Osteoblast (primary cell): ENCODE results near the gene RABGAP1. TPM values are rescaled to one million over a fixed set of nuclear protein-coding genes. Genes with fewer than 3 reads are reported as not detected.
A peak's percentile ranks its signal among the peaks of the same experiment; 100 is the strongest.

Source experiments
- DNase-seq: peaks from one replicate; pipeline ENCODE4 v3.0.0; 2011; ENCODE audit warnings: low spot score, mixed read lengths; ENCODE audit not compliant: insufficient read length; ENCODE audit errors: missing footprints
- H2AFZ ChIP-seq: 2 replicates; pipeline ENCODE4 v1.6.0; 2011; ENCODE audit warnings: mild to moderate bottlenecking, low read length
- H3K27ac ChIP-seq: 2 replicates; pipeline ENCODE4 v1.5.1; 2011; ENCODE audit warnings: mild to moderate bottlenecking, low read depth, low read length, moderate library complexity
- H3K27me3 ChIP-seq: 2 replicates; pipeline ENCODE4 v1.6.0; 2012; ENCODE audit warnings: mild to moderate bottlenecking, control low read depth, inconsistent platforms, low read length, moderate library complexity; ENCODE audit not compliant: insufficient read depth
- H3K36me3 ChIP-seq: 2 replicates; pipeline ENCODE4 v1.5.1; 2011; ENCODE audit warnings: mild to moderate bottlenecking, low read length, control low read depth, moderate library complexity; ENCODE audit not compliant: insufficient read depth
- H3K4me1 ChIP-seq: 2 replicates; pipeline ENCODE4 v1.5.1; 2011; ENCODE audit warnings: mild to moderate bottlenecking, low read length, control low read depth, moderate library complexity; ENCODE audit not compliant: insufficient read depth
- H3K4me2 ChIP-seq: 2 replicates; pipeline ENCODE4 v1.6.0; 2011; ENCODE audit warnings: mild to moderate bottlenecking, low read length; ENCODE audit not compliant: insufficient read depth
- H3K4me3 ChIP-seq: fragments of 200-600 bp; sonication (generic); 3 replicates; pipeline ENCODE4 v1.5.1; 2012; ENCODE audit warnings: mild to moderate bottlenecking, low read length, inconsistent platforms; ENCODE audit not compliant: insufficient read depth
- H3K79me2 ChIP-seq: 2 replicates; pipeline ENCODE4 v1.6.0; 2012; ENCODE audit warnings: mild to moderate bottlenecking, low read length, control low read depth, inconsistent platforms; ENCODE audit not compliant: insufficient read depth
- H3K9me3 ChIP-seq: 2 replicates; pipeline ENCODE4 v1.5.1; 2011; ENCODE audit warnings: low read depth, low read length, control low read depth
- H4K20me1 ChIP-seq: 2 replicates; pipeline ENCODE4 v1.6.0; 2012; ENCODE audit warnings: mild to moderate bottlenecking, low read length, control low read depth; ENCODE audit not compliant: insufficient read depth
- CTCF ChIP-seq: IDR thresholded peaks from 2 replicates; pipeline ENCODE4 v1.5.1; 2011; ENCODE audit warnings: mild to moderate bottlenecking, low read depth, low read length, moderate library complexity; ENCODE audit errors: extremely low read depth
- total RNA-seq: library from RNA; depleted of rRNA; stranded (reverse); fragments of >200 nt; gene quantifications from 2 replicates; pipeline ENCODE4 v1.2.3, GENCODE V29; 2012

Gene RABGAP1
- total RNA-seq, 1 donor = 49.2 TPM

- peaks cover 10% of the 10 kb centered on the region for H3K36me3 ChIP-seq
- TF ChIP-seq CTCF = no peak
- H4K20me1 ChIP-seq = peaks cover 3% of the 10 kb centered on the region
- H3K79me2 ChIP-seq = no peaks in the 10 kb centered on the region
- no peak for DNase-seq
- H3K4me2 ChIP-seq = no peak overlapping the region
- no peaks in the 10 kb centered on the region for H3K27me3 ChIP-seq
- H3K4me1 ChIP-seq = peaks cover 17% of the 10 kb centered on the region
- H3K27ac ChIP-seq = no peak overlapping the region
- H3K9me3 ChIP-seq = no peaks in the 10 kb centered on the region
- no peak overlapping the region for H2AFZ ChIP-seq
- no peak overlapping the region for H3K4me3 ChIP-seq
These were observed 93.2 kb downstream of the RABGAP1 start for GRCh38 chr9:123033864-123034601.

GRCh38 chr9:123034881-123035510, 94.2 kb downstream of the RABGAP1 start:
- no peaks in the 10 kb centered on the region for H3K79me2 ChIP-seq
- peaks cover 17% of the 10 kb centered on the region for H3K4me1 ChIP-seq
- no peaks in the 10 kb centered on the region for H3K27me3 ChIP-seq
- H3K4me2 ChIP-seq = no peak overlapping the region
- TF ChIP-seq CTCF = no peak
- no peak overlapping the region for H3K4me3 ChIP-seq
- H3K9me3 ChIP-seq = no peaks in the 10 kb centered on the region
- peaks cover 10% of the 10 kb centered on the region for H3K36me3 ChIP-seq
- no peak overlapping the region for H2AFZ ChIP-seq
- peak; percentile 51 for DNase-seq
- no peak overlapping the region for H3K27ac ChIP-seq
- H4K20me1 ChIP-seq = peaks cover 3% of the 10 kb centered on the region

GRCh38 chr9:123035791-123036190, 95.0 kb downstream of the RABGAP1 start:
- DNase-seq = no peak
- TF ChIP-seq CTCF = no peak
- H3K9me3 ChIP-seq = no peaks in the 10 kb centered on the region
- no peaks in the 10 kb centered on the region for H3K27me3 ChIP-seq
- H3K4me2 ChIP-seq = no peak overlapping the region
- peaks cover 17% of the 10 kb centered on the region for H3K4me1 ChIP-seq
- peaks cover 10% of the 10 kb centered on the region for H3K36me3 ChIP-seq
- no peaks in the 10 kb centered on the region for H3K79me2 ChIP-seq
- no peak overlapping the region for H2AFZ ChIP-seq
- peaks cover 3% of the 10 kb centered on the region for H4K20me1 ChIP-seq
- no peak overlapping the region for H3K4me3 ChIP-seq
- H3K27ac ChIP-seq = no peak overlapping the region

- Histone ChIP-seq H3K4me2 (peak overlapping the region; percentile 29), H3K9me3 (no peaks in the 10 kb centered on the region), H3K27me3 (no peaks in the 10 kb centered on the region), H3K36me3 (peaks cover 10% of the 10 kb centered on the region), H3K4me1 (peaks cover 17% of the 10 kb centered on the region), H3K4me3 (no peak overlapping the region), H2AFZ (peak overlapping the region; percentile 28), H3K79me2 (no peaks in the 10 kb centered on the region), H3K27ac (peak overlapping the region; percentile 40), H4K20me1 (peaks cover 3% of the 10 kb centered on the region)
- no peak for DNase-seq
- TF ChIP-seq CTCF = no peak
These were observed 96.2 kb downstream of the RABGAP1 start for GRCh38 chr9:123036893-123037545.
